HG02970 (cell line): ENCODE results near the gene LRRC14B.
"Not testable (repeated sequence)": the region's sequence is repeated elsewhere in the genome, so short reads cannot be mapped to it uniquely, and the experiment has no call there.

Experiments
- ATAC-seq: cut with Tn5 transposase; IDR thresholded peaks from one replicate; pipeline ENCODE4 v1.9.1; 2021; ENCODE audit warnings: mild to moderate bottlenecking, moderate library complexity, moderate number of reproducible peaks; ENCODE audit not compliant: unreplicated experiment, low FRiP score

LRRC14B gene

DNA sequence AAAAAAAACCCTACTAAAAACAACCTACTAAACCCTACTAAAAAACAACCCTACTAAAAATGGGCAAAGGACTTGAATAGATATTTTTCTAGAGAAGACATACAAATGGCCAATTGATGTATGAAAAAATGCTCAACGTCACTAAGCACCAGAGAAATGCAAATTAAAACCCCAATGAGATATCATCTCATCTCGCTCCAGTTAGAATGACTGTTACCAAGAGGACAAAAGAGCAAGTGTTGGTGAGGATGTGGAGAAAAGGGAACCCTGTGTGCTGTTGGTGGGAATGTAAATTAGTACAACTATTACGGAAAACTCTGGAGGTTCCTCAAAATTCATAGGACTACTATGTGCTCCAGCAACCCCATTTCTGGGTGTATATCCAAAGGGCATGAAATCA is 37.6 kb downstream of the LRRC14B start:
- ATAC-seq = no peak

GRCh38 chr5:230711-231110 is 39.4 kb downstream of the LRRC14B start:
- no peak for ATAC-seq

DNA sequence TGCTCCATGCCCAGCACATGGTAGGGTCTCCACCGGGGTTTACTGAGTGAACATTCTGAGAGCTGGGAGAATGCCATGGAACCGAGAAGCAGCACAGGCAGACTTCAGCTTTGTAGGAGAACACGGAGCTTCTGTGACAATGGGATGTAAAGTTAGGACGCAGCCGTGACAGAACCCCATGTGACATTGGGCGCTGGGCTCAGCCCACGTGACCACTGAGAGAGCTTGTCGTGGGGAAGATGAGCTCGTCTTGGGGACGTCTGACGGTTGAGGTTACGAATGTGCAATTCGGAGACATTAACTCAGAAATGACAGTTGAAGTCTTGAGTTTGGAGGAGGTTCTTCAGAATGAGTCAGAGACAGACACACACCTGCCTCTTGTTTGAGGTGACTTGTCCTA is 40.4 kb downstream of the LRRC14B start:
- ATAC-seq = no peak

- not testable (repeated sequence) for ATAC-seq
Measured at GRCh38 chr5:233426-233825, 42.1 kb downstream of the LRRC14B start.

DNA sequence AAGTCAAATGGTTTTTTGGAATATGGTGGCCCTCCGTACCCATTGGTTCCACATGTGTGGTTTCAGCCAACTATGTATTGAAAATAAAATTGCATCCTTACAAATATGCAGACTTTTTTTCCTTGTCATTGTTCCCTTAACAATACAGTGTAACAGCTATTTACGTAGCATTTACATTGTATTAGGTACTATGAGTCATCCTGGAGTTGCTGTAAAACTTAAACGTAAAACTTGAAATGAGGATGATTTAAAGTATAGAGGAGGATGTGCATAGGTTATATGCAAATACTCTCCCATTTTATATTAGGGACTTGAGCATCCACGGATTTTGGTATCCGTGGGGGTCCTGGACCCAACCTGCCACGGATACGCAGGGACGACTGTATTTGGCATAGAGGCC is 43.2 kb downstream of the LRRC14B start:
- ATAC-seq = no peak

GRCh38 chr5:235527-235926 is 44.2 kb downstream of the LRRC14B start:
- ATAC-seq = not testable (repeated sequence)

- not testable (repeated sequence) for ATAC-seq
Measured at GRCh38 chr5:237931-238330, 46.6 kb downstream of the LRRC14B start.

GRCh38 chr5:240550-240949 is 49.3 kb downstream of the LRRC14B start:
- ATAC-seq = not testable (repeated sequence)

- not testable (repeated sequence) for ATAC-seq
Measured at GRCh38 chr5:241045-241669, 49.9 kb downstream of the LRRC14B start.

DNA sequence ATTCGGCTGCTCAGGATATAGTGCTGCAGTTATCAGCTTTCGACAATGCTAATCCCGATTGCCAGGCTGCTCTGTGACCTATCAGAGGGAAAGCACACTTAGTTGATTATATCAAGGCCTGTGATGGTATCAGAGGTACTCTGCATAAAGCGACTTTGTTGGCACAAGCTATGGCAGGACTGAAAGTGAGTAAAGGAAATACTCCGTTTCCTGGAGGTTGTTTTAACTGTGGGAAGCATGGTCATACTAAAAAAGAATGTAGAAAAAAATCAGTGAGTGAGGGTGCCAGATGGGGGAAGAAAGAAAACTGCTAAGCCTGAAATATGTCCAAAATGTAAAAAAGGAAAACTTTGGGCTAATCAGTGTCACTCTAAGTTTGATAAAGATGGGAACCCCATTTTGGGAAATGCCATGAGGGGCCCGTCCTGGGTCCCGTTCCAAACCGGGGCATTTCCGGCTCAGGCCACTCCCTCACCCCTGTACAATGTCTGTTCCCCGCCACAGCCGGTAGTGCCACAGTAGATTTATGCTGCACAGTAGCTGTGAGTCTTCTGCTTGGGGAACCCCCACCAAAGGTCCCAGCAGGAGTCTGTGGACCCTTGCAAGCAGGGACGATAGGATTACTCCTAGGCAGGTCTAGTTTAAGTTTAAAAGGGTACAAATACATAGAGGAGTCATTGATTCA is 52.5 kb downstream of the LRRC14B start:
- not testable (repeated sequence) for ATAC-seq

DNA sequence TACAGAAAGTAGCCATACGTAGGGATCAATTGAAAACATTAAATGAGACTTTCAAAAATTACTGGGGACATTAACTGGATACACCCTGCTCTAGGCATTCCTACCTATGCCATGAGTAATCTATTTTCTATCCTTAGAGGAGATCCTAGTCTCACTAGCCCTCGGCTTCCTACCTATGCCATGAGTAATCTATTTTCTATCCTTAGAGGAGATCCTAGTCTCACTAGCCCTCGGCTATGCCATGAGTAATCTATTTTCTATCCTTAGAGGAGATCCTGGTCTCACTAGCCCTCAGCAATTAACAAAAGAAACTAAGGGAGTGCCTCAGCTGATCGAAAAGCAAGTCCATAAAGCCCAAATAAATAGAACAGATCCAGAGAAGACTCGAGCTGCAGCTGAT is 54.4 kb downstream of the LRRC14B start:
- ATAC-seq = not testable (repeated sequence)
